Stimulated activated CD8-positive, alpha-beta memory T cell treated with anti-CD3 and anti-CD28 coated beads, Interleukin-12 subunit alpha, Interleukin-12 subunit beta, amount 100 ng/mL, for 24 hours (primary cell): Measurements from ENCODE around the gene SHCBP1.
A peak's percentile ranks its signal among the peaks of the same experiment; 100 is the strongest.
"Not testable (repeated sequence)": the region's sequence is repeated elsewhere in the genome, so short reads cannot be mapped to it uniquely, and the experiment has no call there.

Experiments
- DNase-seq: peaks from one replicate; pipeline ENCODE4 v3.0.0-alpha.2; 2020; ENCODE audit errors: extremely low read depth

The SHCBP1 gene

DNA sequence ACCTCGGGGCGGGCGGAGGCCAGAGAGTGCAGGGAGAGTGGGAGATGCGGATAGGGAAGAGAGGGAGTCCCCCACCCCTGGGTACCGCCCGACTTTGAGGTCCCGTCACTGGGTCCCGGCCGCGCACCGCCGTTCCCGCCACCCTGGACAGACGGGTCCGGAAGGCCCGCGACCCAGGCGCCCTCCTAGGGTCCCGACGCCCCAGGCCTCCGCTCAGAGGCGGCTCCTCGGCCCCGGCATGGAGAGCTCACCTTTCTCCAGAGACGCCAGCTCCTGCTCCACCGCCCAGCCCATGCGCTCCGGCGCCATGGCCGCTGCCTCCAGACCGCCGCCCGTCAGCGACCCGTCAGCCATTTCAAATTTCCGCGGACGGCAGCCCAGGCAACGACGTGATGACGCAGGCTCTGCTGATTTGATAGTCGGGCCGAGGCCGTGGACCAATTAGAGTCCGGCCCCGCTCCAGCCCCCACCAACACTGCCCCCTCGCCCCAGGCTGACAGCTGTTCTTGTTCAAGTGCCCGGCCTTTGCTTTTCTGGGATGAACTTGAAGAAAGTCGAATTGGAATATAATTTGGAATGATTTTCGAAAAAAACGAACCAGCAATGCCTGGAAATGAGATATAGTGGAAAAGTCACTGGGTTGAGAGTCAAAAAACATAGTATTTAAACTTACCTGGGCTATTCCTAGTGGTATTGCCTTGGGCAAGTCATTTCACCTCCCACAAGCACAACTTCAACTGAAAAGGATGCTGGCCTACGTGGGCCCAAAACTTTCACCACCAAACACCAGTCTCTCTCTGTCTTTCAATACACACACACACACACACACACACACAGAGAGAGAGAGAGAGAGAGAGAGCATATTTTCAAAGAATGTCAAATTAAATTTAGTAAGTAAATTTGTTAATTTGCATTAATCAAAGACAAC lies at the start of gene SHCBP1:
SHCBP1 (minus strand) TSS at position 374 of the 928 bp plus-strand sequence; CDS start at position 354, 20 bp downstream.
- DNase-seq = peak; percentile 28

- no peak for DNase-seq
These were observed 40.9 kb upstream of the SHCBP1 start for GRCh38 chr16:46662123-46662522.

DNA sequence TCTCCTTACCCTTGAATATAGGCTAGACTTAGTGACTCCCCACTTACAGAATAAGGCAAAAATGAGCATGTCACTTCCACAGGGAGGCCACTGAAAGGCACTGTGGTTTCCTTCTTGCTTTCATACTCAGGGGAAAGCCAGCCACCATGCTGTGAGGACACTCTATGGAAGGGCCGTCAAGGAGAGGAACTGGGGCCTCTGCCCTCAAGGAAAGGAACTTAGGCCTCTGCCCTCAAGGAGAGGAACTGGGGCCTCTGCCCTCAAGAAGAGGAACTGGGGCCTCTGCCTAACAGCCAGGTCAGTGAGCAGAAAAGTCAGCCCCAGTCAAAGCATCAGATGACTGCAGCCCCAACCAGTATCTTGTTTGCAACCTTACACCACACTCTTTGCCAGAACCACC lies 37.7 kb upstream of the SHCBP1 start:
- DNase-seq = no peak

DNA sequence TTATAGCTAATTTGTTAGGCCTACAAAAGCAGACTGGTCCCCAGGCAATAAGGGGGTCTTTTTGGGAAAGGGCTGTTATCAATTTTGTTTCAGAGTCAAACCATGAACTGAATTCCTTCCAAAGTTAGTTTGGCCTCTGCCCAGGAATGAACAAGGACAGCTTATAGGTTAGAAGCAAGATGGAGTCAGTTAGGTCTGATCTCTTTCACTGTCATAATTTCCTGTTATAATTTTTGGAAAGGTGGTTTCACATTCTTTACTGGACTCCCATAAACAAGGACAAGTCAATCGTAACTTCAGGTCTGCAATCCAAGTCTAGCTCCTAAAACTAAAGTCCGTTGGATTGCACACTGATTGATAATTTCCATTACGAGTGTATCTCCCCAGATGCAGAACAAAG lies 30.1 kb upstream of the SHCBP1 start:
- DNase-seq = no peak

- no peak for DNase-seq
These were observed 29.1 kb upstream of the SHCBP1 start for GRCh38 chr16:46650254-46650623.

DNA sequence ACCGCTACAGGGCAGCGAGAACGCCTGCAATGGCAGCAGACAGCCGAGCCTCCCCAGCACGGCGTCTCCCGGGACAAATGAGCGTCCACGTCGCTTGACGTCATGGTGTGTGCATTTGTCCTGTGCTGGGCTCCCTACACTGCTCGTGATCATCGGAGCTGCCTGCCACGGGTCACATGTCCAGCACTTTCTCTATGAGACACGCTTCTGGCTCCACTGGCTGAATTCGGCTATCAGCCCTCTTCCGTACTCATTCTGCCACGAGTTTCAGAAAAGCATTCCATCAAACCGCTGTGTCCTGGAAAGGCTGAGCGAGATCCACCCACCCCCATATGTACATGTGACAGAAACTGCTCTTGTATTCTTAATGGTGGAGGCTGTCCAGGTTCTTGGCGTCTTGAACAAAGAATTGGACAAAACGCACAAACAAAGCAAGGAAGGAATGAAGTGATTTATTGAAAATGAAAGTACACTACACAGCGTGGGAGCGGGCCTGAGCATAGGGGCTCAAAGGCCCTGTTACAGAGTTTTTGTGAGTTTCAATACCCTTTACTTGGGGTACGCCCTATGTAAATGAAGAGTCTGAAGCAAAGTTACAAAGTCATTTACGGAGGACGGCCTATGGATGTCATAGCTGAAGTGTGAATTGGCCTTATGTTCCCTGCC lies 28.5 kb upstream of the SHCBP1 start:
- no peak for DNase-seq

GRCh38 chr16:46648656-46649055 lies 27.5 kb upstream of the SHCBP1 start:
- DNase-seq = no peak

DNA sequence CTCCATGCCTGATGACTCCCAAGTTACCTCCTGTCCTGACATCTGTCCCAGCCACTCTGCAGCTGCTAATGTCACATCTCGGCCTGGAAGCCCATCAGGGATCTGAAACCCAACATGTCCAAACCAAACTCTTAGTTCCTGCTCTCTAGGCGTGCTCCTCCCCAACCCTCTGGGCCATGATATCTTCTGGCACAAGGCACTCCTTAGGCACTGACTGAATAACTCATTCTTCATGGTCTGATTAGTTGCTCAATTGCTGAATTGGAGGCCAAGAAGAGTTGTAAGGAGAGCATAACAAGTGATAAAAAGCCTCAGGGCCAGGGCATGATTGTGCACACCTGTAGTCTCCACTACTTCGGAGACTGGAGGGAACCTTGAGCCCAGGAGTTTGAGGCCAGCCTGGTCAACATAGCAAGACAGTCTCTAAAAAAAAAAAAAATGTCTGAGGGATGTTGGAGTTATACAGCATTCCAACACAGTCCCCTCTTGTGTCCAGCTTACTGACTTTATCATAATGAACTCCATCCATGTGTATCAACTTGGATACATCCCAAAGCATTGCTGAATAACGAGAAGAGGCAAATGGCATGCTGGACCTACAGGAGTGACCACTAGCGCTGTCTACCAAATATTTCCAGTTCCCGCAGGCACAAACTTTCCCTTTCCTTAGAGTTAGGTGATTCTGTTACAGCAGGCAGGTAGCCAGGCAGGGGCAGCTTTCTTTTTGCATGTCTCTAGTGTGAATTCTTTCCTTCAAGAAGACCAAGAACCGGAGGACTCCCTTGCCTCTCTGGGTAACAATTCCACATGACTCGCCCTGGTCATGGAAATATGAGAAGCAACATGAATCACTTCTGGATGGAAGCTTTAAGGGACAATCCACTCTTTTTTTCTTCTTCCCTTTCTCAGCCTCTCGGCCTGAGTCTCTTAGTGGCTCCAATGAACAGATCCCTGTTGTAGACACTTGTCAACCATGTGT lies 18.1 kb upstream of the SHCBP1 start:
- DNase-seq = no peak

GRCh38 chr16:46632778-46633733 lies 11.9 kb upstream of the SHCBP1 start:
- no peak for DNase-seq

GRCh38 chr16:46629331-46630219 lies 8.4 kb upstream of the SHCBP1 start:
- DNase-seq = no peak

- no peak for DNase-seq
These were observed 6.6 kb upstream of the SHCBP1 start for GRCh38 chr16:46627746-46628145.

GRCh38 chr16:46626681-46627080 lies 5.5 kb upstream of the SHCBP1 start:
- not testable (repeated sequence) for DNase-seq

GRCh38 chr16:46624862-46625261 lies 3.7 kb upstream of the SHCBP1 start:
- not testable (repeated sequence) for DNase-seq

DNA sequence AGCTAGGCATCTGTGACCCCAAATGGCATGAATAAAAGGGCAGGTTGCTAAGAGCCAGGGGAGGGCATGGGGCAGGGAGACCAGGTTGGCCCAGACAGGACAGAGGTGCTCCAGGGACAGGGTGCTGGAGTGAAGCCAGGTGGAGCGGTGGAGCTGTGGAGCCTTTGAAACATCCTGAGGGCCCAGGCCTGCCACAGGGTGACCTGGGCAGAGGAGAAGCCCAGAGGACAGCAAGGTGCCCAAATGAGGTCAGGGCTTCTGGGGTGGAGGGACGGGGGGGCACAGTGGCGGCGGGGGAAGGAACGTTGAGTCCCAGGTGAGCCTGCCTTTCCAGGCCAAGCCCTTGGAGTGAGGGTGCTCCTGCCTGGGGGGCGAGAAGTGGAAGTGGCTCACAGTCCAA lies 2.5 kb upstream of the SHCBP1 start:
- DNase-seq = not testable (repeated sequence)

DNA sequence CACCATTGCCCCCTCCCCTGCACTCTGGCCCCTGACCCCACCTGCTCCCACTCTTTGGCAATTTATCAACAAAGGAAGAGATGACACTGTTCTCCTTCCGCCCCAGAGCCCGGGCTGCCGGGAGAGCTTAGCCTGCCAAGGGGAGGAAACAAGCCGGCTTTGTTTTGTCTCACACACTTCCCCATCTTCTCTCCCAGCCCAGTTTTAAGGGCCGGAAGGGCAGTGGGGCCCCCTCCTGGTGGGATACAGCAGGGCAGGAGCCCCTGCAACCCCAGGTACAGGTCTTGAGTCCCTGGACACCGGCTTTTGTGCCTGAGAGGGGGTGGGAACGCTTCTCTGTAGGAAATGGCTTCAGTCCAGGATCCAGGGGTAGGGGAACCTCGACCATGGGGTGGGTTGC lies 2.1 kb upstream of the SHCBP1 start:
- not testable (repeated sequence) for DNase-seq

- DNase-seq = no peak
These were observed 926 bp upstream of the SHCBP1 start for GRCh38 chr16:46621934-46622676.

- DNase-seq = no peak
These were observed 743 bp downstream of the SHCBP1 start for GRCh38 chr16:46620266-46621005.

DNA sequence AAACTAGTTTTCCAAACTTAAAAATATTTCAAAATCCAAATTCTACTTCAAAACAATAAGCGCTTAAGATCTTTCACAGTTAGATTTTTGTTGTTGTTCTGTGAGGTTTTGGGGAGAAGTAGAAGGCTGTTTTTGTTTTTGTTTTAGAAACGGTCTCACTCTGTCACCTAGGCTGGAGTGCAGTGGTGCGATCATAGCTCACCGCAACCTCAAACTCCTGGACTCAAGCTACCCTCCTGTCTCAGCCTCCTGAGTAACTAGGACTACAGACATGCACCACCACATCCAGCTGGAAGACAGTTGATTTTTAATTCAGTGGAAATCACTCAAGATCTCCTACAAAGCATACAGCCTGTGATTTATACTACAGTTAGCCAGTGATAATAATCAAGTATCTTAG lies 2.7 kb downstream of the SHCBP1 start:
- DNase-seq = no peak
